Ovary (tissue), 3 donors: ENCODE results near the gene PRSS35.

Source experiments
- CTCF ChIP-seq, 3 donors: fragments of 450-650 bp in 2 of 3; fragments of 200-600 bp in 1 of 3; IDR thresholded peaks; one replicate each; pipeline versions ENCODE4 v1.5.1 to v1.8.0; 2016 to 2022; ENCODE audit warnings: antibody characterized with exemption in 3 of 3, mild to moderate bottlenecking in 1 of 3
- POLR2A ChIP-seq: fragments of 450-650 bp; IDR thresholded peaks from one replicate; pipeline ENCODE4 v1.6.1; 2017; ENCODE audit warnings: antibody characterized with exemption, mild to moderate bottlenecking, moderate library complexity
- donor health status: DM: no; HTN: no; CAD: no.

DNA sequence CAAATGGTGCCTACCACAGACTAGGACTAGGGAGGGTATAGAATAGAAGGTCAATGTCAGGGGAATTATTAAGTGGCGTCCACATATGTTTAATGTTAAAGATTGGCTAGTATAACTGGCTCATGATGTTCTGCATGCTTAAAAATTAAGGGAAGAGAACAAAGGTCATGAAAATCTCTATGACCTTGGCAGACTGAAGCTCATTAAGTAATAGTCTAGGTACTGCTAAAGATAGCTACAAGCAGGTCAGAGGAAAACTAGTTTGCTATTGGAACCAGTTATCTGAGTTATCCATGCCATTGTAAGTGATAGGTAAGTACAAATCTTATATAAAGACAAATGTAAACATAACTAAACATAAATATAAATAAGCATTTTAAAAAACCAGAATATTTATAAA lies 32.9 kb upstream of the PRSS35 start:
- TF ChIP-seq CTCF (IDR thresholded peaks at IDR 0.05), result no peak
- TF ChIP-seq POLR2A, result no peak
